Kidney (tissue), 14 donors: ENCODE results near the gene CAV2. TPM values are rescaled to one million over a fixed set of nuclear protein-coding genes. Genes with fewer than 3 reads are reported as not detected.

Experiments
- DNase-seq, 5 donors: peaks; one replicate each; pipeline ENCODE4 v3.0.0-alpha.2; 2013 to 2020
- FAIRE-seq: peaks from 2 replicates; lab custom pipeline; 2012; peaks lifted over from hg19 to GRCh38; lab: Jason Lieb, UNC
- H3K27ac ChIP-seq, 2 donors: one replicate each; pipeline ENCODE4 v1.7.0; 2013; ENCODE audit warnings: low read depth in 2 of 2, low read length in 2 of 2, inconsistent platforms in 1 of 2
- H3K27me3 ChIP-seq: one replicate; pipeline ENCODE4 v1.7.1; 2013; ENCODE audit warnings: low read length, inconsistent platforms; ENCODE audit not compliant: control insufficient read depth, insufficient read depth
- H3K36me3 ChIP-seq, 3 donors: one replicate each; pipeline versions ENCODE4 v1.7.0 to v1.7.1; 2013; ENCODE audit warnings: low read length in 3 of 3, control low read depth in 1 of 3, inconsistent platforms in 1 of 3; ENCODE audit not compliant: insufficient read depth in 3 of 3, control insufficient read depth in 2 of 3
- H3K4me1 ChIP-seq, 3 donors: one replicate each; pipeline versions ENCODE4 v1.7.0 to v1.7.1; 2013; ENCODE audit warnings: low read length in 3 of 3, inconsistent platforms in 1 of 3, low read depth in 1 of 3; ENCODE audit not compliant: control insufficient read depth in 2 of 3, insufficient read depth in 2 of 3
- H3K4me3 ChIP-seq, 3 donors: one replicate each; pipeline versions ENCODE4 v1.7.0 to v1.8.1; 2013; ENCODE audit warnings: low read length in 3 of 3, control low read depth in 1 of 3, inconsistent platforms in 1 of 3
- H3K9ac ChIP-seq, 3 donors: one replicate each; pipeline versions ENCODE4 v1.7.0 to v1.7.1; 2013; ENCODE audit warnings: low read length in 3 of 3, control low read depth in 1 of 3, inconsistent platforms in 1 of 3
- H3K9me3 ChIP-seq, 3 donors: one replicate each; pipeline versions ENCODE4 v1.7.0 to v1.7.1; 2013; ENCODE audit warnings: low read length in 3 of 3, control low read depth in 1 of 3, inconsistent platforms in 1 of 3; ENCODE audit not compliant: control insufficient read depth in 2 of 3, insufficient read depth in 1 of 3
- CTCF ChIP-seq: IDR thresholded peaks from 3 replicates; pipeline ENCODE4 v1.5.1; 2012; ENCODE audit warnings: mild to moderate bottlenecking, moderate library complexity, borderline replicate concordance; ENCODE audit not compliant: insufficient read depth; ENCODE audit errors: extremely low read depth
- intact Hi-C: fragments of 100-400 bp; cut with DNase I; formaldehyde crosslinking; loops from one replicate; pipeline ENCODE4 v1.11.1; 2022
- polyA plus RNA-seq: library from polyadenylated mRNA; stranded (reverse); fragments of 350-450 nt; fragmentation: Illumina TruSeq; extraction: RNeasy Lipid Tissue Mini Kit (QIAGEN cat#74804); gene quantifications from one replicate; pipeline ENCODE4 v1.2.3, GENCODE V29; 2014; ENCODE audit warnings: low read depth, low replicate concordance; ENCODE audit not compliant: insufficient read depth
- total RNA-seq: library from RNA; stranded (reverse); fragmentation: NEBNext Ultra II Directional; extraction: Animal tissue kit (Norgen Biotek cat#: 25700); gene quantifications from one replicate; pipeline ENCODE4 v1.2.1, GENCODE V29; 2021
- donor health status: control.
- donor health status: control.
- donor health status: control.
- donor health status: control.
- donor health status: control.
- donor health status: DM: yes; HTN: yes; CAD: no.
- donor health status: Normal renal cell carcinoma (clear cell type).

Gene CAV2
- total and polyA plus RNA-seq, 2 donors from 2014 or later, result 23.1 to 50.8 TPM

GRCh38 chr7:116554911-116555310 is 55.4 kb downstream of the CAV2 start:
- Histone ChIP-seq H3K27ac (no peak overlapping the region), H3K36me3 (no peaks in the 10 kb centered on the region), H3K9me3 (no peaks in the 10 kb centered on the region), H3K4me3 (no peak overlapping the region), H3K4me1 (no peaks in the 10 kb centered on the region), H3K9ac (no peak overlapping the region), H3K27me3 (no peaks in the 10 kb centered on the region)
- no peak for TF ChIP-seq CTCF
- DNase-seq (no peak), FAIRE-seq (no peak)
- intact Hi-C loops, result no loop called here

- FAIRE-seq (no peak), DNase-seq (no peak)
- no peak overlapping the region for H3K4me3 ChIP-seq
- H3K4me1 ChIP-seq, result no peaks in the 10 kb centered on the region
- intact Hi-C loops, result no loop called here
- no peak overlapping the region for H3K9ac ChIP-seq
- no peak for TF ChIP-seq CTCF
- no peaks in the 10 kb centered on the region for H3K9me3 ChIP-seq
- H3K27me3 ChIP-seq, result no peaks in the 10 kb centered on the region
- H3K27ac ChIP-seq, result no peak overlapping the region
- H3K36me3 ChIP-seq, result no peaks in the 10 kb centered on the region
These were observed 57.6 kb downstream of the CAV2 start for GRCh38 chr7:116557066-116557585.

GRCh38 chr7:116557901-116558300 is 58.4 kb downstream of the CAV2 start:
- no peak for TF ChIP-seq CTCF
- H3K4me1 ChIP-seq, result no peaks in the 10 kb centered on the region
- DNase-seq, result no peak
- H3K9me3 ChIP-seq, result no peaks in the 10 kb centered on the region
- intact Hi-C loops, result no loop called here
- FAIRE-seq, result no peak
- no peak overlapping the region for H3K4me3 ChIP-seq
- H3K9ac ChIP-seq, result no peak overlapping the region
- H3K27ac ChIP-seq, result no peak overlapping the region
- H3K27me3 ChIP-seq, result no peaks in the 10 kb centered on the region
- no peaks in the 10 kb centered on the region for H3K36me3 ChIP-seq

Other genes starting within 250 kb of the CAV2 start
- gene CAV1, start 25.3 kb downstream of the CAV2 start, total RNA-seq, result 67.2 TPM
- gene CAV1, start 25.3 kb downstream of the CAV2 start, polyA plus RNA-seq, result 15.7 TPM
- gene MET, start 172.5 kb downstream of the CAV2 start, total RNA-seq, result 225 TPM
- gene MET, start 172.5 kb downstream of the CAV2 start, polyA plus RNA-seq, result 13.4 TPM